ENCODE results near the gene CES4A. TPM values are rescaled to one million over a fixed set of nuclear protein-coding genes. Genes with fewer than 3 reads are reported as not detected.

The CES4A gene
- total RNA-seq, 1 experiment from 2014 or later = 1.9 TPM

GRCh38 chr16:66986559-66986958 lies 1.8 kb upstream of the CES4A start:
- no peak overlapping the region for H3K56ac ChIP-seq (ENCODE audit: insufficient read length, low read depth, low read length)
- peaks cover 15% of the 10 kb centered on the region for H3K27me3 Mint-ChIP-seq (ENCODE audit: low read depth)
- H3K4me1 Mint-ChIP-seq = no peaks in the 10 kb centered on the region
- no peaks in the 10 kb centered on the region for H3K79me2 ChIP-seq (ENCODE audit: insufficient read depth, low read length)
- H2AFZ ChIP-seq (ENCODE audit: low read length) = no peak overlapping the region
- no peak overlapping the region for H3K18ac ChIP-seq (ENCODE audit: insufficient read length, low read depth, low read length)
- WGBS (ENCODE audit: extremely low coverage, insufficient read length, low lambda C conversion rate) = no CpG with 5 or more reads among the region's 6 CpGs
- H2BK20ac ChIP-seq (ENCODE audit: low read depth, low read length, poor library complexity, severe bottlenecking) = no peak overlapping the region
- H3K4me3 Mint-ChIP-seq = no peak overlapping the region
- H3K27me3 ChIP-seq (ENCODE audit: insufficient read depth, low read length) = no peaks in the 10 kb centered on the region
- DNase-seq = no peak
- H3K79me1 ChIP-seq (ENCODE audit: insufficient read depth, low read depth, low read length, poor library complexity, severe bottlenecking) = no peaks in the 10 kb centered on the region
- H4K20me1 ChIP-seq (ENCODE audit: control insufficient read depth, insufficient read depth, insufficient read length) = no peaks in the 10 kb centered on the region
- H3K4ac ChIP-seq (ENCODE audit: low read depth, low read length) = no peak overlapping the region
- H3K23ac ChIP-seq (ENCODE audit: insufficient read length, low read depth, low read length) = no peak overlapping the region
- TF ChIP-seq CTCF (conservative IDR thresholded peaks at IDR 0.05) = no peak
- H3K27ac Mint-ChIP-seq = no peak overlapping the region
- H2BK5ac ChIP-seq (ENCODE audit: insufficient read length, low read length) = no peak overlapping the region
- H3K27ac ChIP-seq (ENCODE audit: insufficient read length, low read depth, low read length) = no peak overlapping the region
- no peaks in the 10 kb centered on the region for H3K9me3 Mint-ChIP-seq
- no peak overlapping the region for H4K5ac ChIP-seq (ENCODE audit: insufficient read length, low read depth, low read length)
- H3T11ph ChIP-seq (ENCODE audit: low read length) = no peak overlapping the region
- H3K4me1 ChIP-seq (ENCODE audit: insufficient read depth, low read length) = no peaks in the 10 kb centered on the region
- H2AK5ac ChIP-seq (ENCODE audit: insufficient read length, low read length) = no peak overlapping the region
- no peaks in the 10 kb centered on the region for H3K9me3 ChIP-seq (ENCODE audit: control insufficient read depth, low read depth, low read length)
- H2BK120ac ChIP-seq (ENCODE audit: low read depth, low read length, poor library complexity, severe bottlenecking) = no peak overlapping the region
- no peak overlapping the region for H2BK15ac ChIP-seq (ENCODE audit: low read depth, low read length)
- no peak overlapping the region for H4K91ac ChIP-seq (ENCODE audit: insufficient read length, low read depth, low read length)
- no peak overlapping the region for H2BK12ac ChIP-seq (ENCODE audit: insufficient read length, low read depth, low read length)
- no peak overlapping the region for H3K14ac ChIP-seq (ENCODE audit: insufficient read depth, low read length)
- H3K36me3 Mint-ChIP-seq (ENCODE audit: insufficient read depth in 1 of 3, low read depth in 3 of 3) = no peaks in the 10 kb centered on the region
- no peak overlapping the region for H4K8ac ChIP-seq (replicated peaks; ENCODE audit: insufficient read length, low read depth, low read length)
- H3K23me2 ChIP-seq (ENCODE audit: insufficient read length, low read depth, low read length, poor library complexity, severe bottlenecking) = no peaks in the 10 kb centered on the region
- H3K9ac ChIP-seq (ENCODE audit: extremely low read depth, insufficient read length, low read length) = no peak overlapping the region
- no peak overlapping the region for H3K4me2 ChIP-seq (ENCODE audit: insufficient read depth, insufficient read length, low read length)

Measured in H9 (cell line).